ENCODE results near the gene FOXJ3. TPM values are rescaled to one million over a fixed set of nuclear protein-coding genes. Genes with fewer than 3 reads are reported as not detected.

The FOXJ3 gene
- total RNA-seq, 4 donors from 2014 or later: 42.9 to 68.5 (median 52.5) TPM

DNA sequence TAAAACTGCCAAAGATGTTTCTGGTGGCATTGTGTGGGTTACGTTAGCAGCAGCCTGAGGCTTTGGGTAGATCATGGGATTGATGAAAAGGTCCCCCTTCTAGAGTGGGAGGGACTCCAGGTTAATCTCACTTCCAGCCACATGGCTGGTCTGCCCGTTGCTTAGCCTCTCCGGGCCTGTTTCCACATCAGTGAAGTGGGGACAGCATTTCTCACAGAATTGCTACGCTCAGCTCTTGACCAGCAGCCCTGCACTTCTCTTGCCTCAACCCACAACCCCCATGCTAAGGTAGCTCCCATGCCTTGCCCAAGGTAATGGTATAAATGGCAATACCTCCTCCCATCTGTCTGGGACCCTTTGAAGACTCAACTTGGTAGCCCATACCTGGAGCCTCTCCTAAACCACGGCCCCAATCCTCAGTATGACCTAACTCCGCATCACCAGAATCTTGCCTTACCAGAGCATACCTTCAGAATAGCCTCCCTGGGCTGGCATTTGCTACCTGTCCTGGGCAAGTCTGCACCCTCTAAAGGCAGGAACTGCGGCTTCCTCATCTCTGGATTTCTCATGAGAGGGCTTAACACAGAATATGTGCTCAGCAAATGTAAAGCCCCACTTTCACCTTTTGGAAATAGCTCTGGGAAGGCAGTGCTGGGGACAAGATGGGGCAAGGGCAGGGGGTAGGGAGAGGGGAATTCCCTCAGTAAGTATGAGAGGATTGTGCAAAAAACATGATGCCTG is 159.6 kb downstream of the FOXJ3 start:
- H3K36me3 ChIP-seq: peaks cover 0 to 5% (median 0%) of the 10 kb centered on the region in 3 donors
- H3K4me3 ChIP-seq: no peak overlapping the region
- peaks cover 0 to 18% (median 4%) of the 10 kb centered on the region in 4 donors for H3K4me1 ChIP-seq
- DNase-seq: no peak
- no peak overlapping the region for H3K27ac ChIP-seq
- TF ChIP-seq, protein P1, sequence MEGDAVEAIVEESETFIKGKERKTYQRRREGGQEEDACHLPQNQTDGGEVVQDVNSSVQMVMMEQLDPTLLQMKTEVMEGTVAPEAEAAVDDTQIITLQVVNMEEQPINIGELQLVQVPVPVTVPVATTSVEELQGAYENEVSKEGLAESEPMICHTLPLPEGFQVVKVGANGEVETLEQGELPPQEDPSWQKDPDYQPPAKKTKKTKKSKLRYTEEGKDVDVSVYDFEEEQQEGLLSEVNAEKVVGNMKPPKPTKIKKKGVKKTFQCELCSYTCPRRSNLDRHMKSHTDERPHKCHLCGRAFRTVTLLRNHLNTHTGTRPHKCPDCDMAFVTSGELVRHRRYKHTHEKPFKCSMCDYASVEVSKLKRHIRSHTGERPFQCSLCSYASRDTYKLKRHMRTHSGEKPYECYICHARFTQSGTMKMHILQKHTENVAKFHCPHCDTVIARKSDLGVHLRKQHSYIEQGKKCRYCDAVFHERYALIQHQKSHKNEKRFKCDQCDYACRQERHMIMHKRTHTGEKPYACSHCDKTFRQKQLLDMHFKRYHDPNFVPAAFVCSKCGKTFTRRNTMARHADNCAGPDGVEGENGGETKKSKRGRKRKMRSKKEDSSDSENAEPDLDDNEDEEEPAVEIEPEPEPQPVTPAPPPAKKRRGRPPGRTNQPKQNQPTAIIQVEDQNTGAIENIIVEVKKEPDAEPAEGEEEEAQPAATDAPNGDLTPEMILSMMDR (IDR thresholded peaks at IDR 0.05): no peak
- TF ChIP-seq POLR2A (IDR thresholded peaks at IDR 0.05): no peak
- no peaks in the 10 kb centered on the region for H3K9me3 ChIP-seq
- no peaks in the 10 kb centered on the region for H3K27me3 ChIP-seq

DNA sequence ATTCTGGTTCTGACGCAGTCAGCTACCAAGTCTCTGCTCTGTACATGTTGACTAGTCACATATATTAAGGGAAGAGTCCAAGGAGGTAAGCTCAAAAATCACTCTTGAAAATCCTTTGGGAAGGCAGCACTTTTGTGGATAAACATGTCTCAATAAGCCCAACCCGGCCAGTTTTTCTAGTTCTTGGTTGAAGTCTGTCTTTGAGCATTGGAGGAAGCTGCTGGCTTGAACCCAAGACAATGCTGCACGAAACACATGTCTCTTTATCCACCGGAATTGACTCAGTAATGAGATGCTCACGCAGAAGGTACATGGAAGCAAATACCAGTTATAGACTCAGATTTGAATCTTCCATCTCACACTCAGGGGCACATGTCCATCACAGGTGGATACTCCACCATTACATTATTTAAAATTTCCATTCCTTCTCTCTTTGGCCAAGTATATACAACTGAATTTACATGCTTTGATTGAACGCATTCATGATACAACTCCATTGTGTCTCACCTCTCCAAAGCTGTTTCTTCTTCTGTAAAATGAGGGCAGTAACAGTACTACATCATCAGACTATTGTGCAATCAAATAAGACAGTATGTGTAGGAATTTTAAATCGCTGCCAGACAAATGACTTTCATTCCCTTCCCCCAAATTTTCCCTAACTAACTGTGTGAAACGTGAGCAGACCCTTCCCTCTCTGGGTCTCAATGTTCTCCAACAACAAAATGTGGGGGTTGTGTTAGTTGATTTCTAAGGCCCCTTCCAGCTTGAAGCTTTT is 160.9 kb downstream of the FOXJ3 start:
- no peak for DNase-seq
- peaks cover 0 to 18% (median 4%) of the 10 kb centered on the region in 4 donors for H3K4me1 ChIP-seq
- H3K9me3 ChIP-seq: no peaks in the 10 kb centered on the region
- TF ChIP-seq POLR2A (IDR thresholded peaks at IDR 0.05): no peak
- TF ChIP-seq, protein P1 (IDR thresholded peaks at IDR 0.05): no peak
- H3K4me3 ChIP-seq: no peak overlapping the region
- no peaks in the 10 kb centered on the region for H3K36me3 ChIP-seq
- no peak overlapping the region for H3K27ac ChIP-seq
- no peaks in the 10 kb centered on the region for H3K27me3 ChIP-seq

DNA sequence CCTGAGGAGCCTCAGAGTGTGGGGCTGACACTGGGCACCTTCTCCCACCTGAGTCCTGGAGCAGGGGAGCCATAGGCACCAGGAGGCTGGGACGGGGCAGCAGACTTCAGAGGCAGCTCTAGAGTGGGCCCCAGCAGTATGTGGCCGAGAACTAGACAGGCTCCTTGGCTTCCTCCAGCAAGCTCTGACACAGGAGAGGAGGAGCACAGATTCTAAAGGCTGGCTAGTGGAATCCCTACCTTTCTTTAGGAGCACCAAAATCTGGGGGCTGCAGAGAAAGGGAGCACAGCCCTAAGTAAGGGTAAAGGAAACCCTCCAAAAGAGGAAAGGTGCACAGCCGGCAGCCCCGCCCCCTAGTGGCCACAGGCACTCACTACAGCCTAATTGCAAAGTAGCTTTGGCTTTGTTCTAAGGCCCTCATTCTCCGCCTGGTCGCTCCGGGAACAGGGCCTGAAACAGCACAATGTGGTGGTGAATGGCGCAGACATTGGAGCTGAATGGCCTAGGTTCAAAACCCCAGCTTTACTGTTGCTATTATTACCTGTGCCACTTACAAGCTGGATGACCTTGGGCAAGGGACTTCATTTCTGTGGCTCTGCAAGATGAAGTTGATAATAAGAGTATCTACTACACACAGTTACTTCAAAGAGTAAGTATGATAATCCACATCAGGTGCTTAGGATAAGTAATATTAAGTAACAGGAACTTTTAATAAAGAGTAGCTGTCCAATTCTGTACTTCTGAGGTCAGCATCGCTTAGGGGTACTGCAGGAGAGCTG is 161.7 kb downstream of the FOXJ3 start:
- DNase-seq: peak; percentile 45 to 86 (median 74)
- no peaks in the 10 kb centered on the region for H3K36me3 ChIP-seq
- H3K4me3 ChIP-seq: no peak overlapping the region
- H3K27me3 ChIP-seq: no peaks in the 10 kb centered on the region
- H3K9me3 ChIP-seq: no peaks in the 10 kb centered on the region
- no peak for TF ChIP-seq POLR2A (IDR thresholded peaks at IDR 0.05)
- TF ChIP-seq, protein P1 (IDR thresholded peaks at IDR 0.05): peak; percentile 85 to 97 (median 90)
- H3K27ac ChIP-seq: peak overlapping the region in 3 of 4 donors; percentile 44 to 94 (median 81)
- peaks cover 0 to 18% (median 4%) of the 10 kb centered on the region in 4 donors for H3K4me1 ChIP-seq

DNA sequence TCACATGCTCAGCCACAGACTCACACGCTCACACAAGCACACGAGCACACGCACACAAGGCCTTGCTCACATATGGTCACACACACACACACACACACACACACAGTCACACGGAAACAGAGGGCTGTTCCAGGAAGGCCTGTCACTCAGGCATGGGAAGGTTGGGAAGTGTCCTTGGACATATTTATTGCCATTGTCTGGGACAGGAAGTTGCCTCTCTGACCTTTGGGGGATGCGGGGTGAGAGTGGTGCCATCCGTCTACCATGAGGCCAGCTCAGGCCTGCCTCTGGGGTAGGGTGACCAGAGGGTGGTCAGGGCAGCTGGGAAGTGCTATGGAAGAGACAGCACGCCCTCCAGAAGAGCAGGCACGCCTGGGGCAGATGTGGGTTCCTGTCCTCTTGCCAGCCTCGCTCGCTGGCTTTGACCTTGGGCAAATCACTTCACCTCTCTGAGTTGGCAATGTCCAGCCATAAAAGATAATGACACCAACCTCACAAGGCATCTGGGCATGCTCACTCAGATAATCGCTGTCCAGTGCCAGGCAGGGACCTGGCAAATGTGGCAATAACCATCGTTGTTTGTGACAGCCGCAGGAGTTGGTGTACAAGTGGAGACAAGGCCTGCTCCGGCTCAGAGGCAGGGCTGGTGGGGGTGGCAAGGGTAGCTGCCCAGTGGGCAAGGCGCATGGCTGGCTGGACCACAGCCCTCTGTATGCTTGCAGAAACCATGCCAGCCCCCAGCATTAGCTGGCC is 162.5 kb downstream of the FOXJ3 start:
- H3K27ac ChIP-seq: peak overlapping the region in 3 of 4 donors; percentile 44 to 94 (median 81)
- H3K4me1 ChIP-seq: peaks cover 0 to 14% (median 4%) of the 10 kb centered on the region in 4 donors
- H3K36me3 ChIP-seq: no peaks in the 10 kb centered on the region
- TF ChIP-seq, protein P1 (IDR thresholded peaks at IDR 0.05): no peak
- H3K9me3 ChIP-seq: no peaks in the 10 kb centered on the region
- peak in 2 of 3 donors; percentile 78 for DNase-seq
- no peaks in the 10 kb centered on the region for H3K27me3 ChIP-seq
- H3K4me3 ChIP-seq: no peak overlapping the region
